ACC112 (cell line): ENCODE data around the gene RNASEH1.
"Not testable (repeated sequence)": the region's sequence is repeated elsewhere in the genome, so short reads cannot be mapped to it uniquely, and the experiment has no call there.

Experiments used
- H2AFZ ChIP-seq: fragments of 200-600 bp; sonication (generic); one replicate; pipeline ENCODE4 v1.6.0; 2017; ENCODE audit warnings: antibody characterized with exemption, low read length; ENCODE audit not compliant: unreplicated experiment
- H3K27ac ChIP-seq: fragments of 200-600 bp; sonication (generic); 2 replicates; pipeline ENCODE4 v1.5.1; 2014; ENCODE audit warnings: low read depth, mild to moderate bottlenecking, antibody characterized with exemption, low read length, moderate library complexity
- H3K27me3 ChIP-seq: fragments of 200-600 bp; sonication (generic); 2 replicates; pipeline ENCODE4 v1.6.1; 2014; ENCODE audit warnings: mild to moderate bottlenecking, antibody characterized with exemption, low read length, moderate library complexity, mixed read lengths; ENCODE audit not compliant: insufficient read depth
- H3K36me3 ChIP-seq: fragments of 200-600 bp; sonication (generic); 2 replicates; pipeline ENCODE4 v1.6.1; 2016; ENCODE audit warnings: mild to moderate bottlenecking, antibody characterized with exemption, low read length, moderate library complexity, mixed read lengths; ENCODE audit not compliant: insufficient read depth
- H3K4me1 ChIP-seq: fragments of 200-600 bp; sonication (generic); one replicate; pipeline ENCODE4 v1.6.1; 2016; ENCODE audit warnings: low read length, mixed read lengths; ENCODE audit not compliant: insufficient read depth, unreplicated experiment, control insufficient read depth
- H3K4me3 ChIP-seq: fragments of 200-600 bp; sonication (generic); 2 replicates; pipeline ENCODE4 v1.5.1; 2014; ENCODE audit warnings: mild to moderate bottlenecking, low read depth, low read length
- H3K79me2 ChIP-seq: fragments of 200-600 bp; sonication (generic); one replicate; pipeline ENCODE4 v1.6.0; 2016; ENCODE audit warnings: low read length; ENCODE audit not compliant: control insufficient read depth, unreplicated experiment, insufficient read depth

RNASEH1 gene

DNA sequence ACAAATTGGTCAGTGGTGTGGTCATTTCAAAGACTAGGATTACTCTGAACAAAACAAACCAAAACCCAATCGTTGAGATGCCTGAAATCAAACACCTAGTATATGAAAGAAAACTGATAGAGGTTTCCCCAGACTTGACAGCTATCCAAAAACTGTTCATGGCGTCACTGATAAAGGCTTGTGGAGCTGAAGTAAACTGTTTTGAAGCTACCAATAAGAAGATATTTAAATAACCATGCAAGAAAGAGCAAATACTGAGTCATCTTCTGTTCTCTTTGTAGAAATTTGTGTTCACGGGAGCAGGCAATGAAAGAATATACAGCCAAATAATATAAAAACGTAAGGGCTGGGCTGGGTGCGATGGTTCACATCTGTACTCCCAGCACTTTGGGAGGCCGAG lies 29.3 kb upstream of the RNASEH1 start:
- Histone ChIP-seq H3K36me3 (0 out of 2 replicates have a peak, but pooled peaks cover 3% of the 10 kb centered on the region), H3K27me3 (no peaks in the 10 kb centered on the region), H2AFZ (no peak overlapping the region), H3K79me2 (no peaks in the 10 kb centered on the region), H3K27ac (no peak overlapping the region), H3K4me1 (peaks cover 26% of the 10 kb centered on the region), H3K4me3 (no peak overlapping the region)

DNA sequence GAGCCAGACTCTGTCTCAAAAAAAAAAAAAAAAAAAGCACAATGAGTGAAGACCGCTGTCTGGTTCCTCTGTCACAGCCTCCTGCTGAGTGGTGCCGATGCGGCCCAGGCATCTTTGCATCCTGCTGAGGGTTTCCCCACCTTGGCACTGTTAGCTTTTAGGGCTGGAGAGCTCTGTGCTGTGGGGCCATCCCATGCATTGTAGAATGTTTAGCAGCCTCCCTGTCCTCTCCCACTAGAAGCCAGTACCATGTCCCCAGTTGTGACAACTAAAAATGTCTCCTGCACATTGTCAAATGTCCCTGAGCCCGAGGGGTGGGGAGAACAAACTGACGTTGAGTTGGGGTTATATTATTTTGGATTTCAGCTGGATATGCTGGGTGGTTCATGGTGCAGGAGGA lies 28.9 kb upstream of the RNASEH1 start:
- no peaks in the 10 kb centered on the region for H3K27me3 ChIP-seq
- H3K27ac ChIP-seq: no peak overlapping the region
- H3K36me3 ChIP-seq: 0 out of 2 replicates have a peak, but pooled peaks cover 3% of the 10 kb centered on the region
- H3K4me1 ChIP-seq: peaks cover 26% of the 10 kb centered on the region
- no peak overlapping the region for H2AFZ ChIP-seq
- no peak overlapping the region for H3K4me3 ChIP-seq
- peaks cover under 1% of the 10 kb centered on the region for H3K79me2 ChIP-seq

DNA sequence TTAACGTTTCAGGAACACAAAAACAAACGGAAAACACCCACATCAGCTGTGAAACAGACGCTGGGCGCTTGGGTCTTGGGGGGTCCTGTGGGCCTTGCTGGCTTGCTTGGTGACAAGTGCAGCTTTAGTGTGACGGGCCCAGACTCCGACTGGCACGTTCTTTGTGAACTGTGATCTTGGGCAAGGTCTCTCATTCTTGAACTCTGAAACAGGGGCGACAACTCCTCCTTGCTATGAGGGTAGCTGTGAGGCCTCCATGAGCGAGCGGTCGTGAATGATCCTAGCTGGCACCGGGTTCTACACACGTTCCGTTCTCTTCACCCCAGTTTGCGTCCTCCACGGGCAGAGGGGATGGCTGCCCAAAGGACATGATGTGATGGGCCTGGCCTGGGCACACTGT lies 28.1 kb upstream of the RNASEH1 start:
- H3K27me3 ChIP-seq: no peaks in the 10 kb centered on the region
- peaks cover 8% of the 10 kb centered on the region for H3K79me2 ChIP-seq
- H3K4me1 ChIP-seq: peaks cover 26% of the 10 kb centered on the region
- peak overlapping the region; percentile 76 for H3K27ac ChIP-seq
- no peak overlapping the region for H3K4me3 ChIP-seq
- peaks cover 8% of the 10 kb centered on the region for H3K36me3 ChIP-seq
- H2AFZ ChIP-seq: no peak overlapping the region

DNA sequence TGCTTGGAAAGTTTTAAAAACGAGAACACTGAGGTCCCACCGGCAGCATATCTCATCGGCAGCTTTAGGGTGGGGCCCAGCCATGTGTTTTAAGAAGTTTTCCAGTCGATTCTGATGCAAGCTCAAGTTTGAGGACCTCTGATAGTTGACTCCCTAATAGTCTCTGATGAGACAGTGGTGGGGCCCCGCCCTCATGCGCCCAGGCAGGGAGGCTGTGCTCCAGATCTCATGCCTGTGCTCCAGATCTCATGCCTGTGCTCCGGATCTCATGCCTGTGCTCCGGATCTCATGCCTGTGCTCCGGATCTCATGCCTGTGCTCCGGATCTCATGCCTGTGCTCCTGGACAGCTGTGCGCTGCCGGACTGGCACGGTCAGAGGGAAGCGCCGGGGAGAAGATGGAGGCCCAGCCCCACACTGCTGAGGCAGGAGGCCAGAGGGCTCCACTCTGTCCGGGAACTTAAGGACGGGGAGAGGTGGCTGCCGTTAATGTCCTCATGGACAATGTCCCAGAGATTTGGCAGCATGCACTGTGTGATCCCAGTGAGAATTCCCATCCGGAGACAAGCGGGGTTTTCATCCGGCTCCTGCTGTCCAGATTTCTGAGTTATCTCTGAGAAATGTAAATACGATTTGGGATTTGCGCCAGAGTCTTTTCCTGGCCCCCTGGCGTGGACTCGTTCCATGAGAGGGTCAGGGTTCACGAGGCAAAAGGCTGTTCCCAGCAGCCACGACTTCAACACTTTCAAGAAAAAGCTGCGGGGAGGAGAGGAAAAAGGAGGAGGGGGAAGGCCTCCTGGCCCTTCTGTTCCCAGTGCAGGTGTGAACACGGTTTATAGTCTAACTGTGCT lies 27.4 kb upstream of the RNASEH1 start:
- Histone ChIP-seq H3K79me2 (peaks cover 10% of the 10 kb centered on the region), H3K4me3 (peak overlapping the region; percentile 55), H2AFZ (peak overlapping the region; percentile 36), H3K4me1 (peaks cover 26% of the 10 kb centered on the region), H3K36me3 (peaks cover 16% of the 10 kb centered on the region), H3K27ac (peak overlapping the region; percentile 76), H3K27me3 (no peaks in the 10 kb centered on the region)

DNA sequence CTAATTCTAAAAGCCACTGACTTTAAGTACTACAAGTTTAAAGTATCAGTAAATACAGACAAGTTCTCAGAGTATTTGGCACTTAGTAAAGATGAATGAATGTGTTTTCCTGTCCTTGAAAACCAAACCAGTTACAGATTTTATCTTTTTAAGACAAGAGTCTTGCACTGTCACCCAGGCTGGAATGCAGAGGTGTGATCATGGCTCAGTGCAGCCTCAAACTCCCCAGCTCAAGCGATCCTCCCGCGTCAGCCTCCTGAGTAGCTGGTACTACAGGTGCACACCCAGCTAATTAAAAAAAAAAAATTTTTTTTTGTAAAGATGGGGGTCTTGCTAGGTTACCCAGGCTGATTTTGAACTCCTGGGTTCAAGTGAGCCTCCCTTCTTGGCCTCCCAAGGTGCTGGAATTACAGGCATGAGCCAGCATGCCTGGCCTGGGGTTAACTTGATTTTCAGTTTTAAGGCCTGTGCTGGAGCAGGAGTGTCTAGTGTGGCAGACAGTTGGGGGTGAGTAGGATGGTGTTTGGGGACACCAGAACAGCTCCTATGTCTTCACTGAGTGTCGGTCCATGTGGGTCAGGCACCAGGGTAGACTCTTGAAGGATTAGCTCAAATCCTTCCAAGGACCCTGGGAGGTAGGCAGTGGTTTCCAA lies 26.6 kb upstream of the RNASEH1 start:
- Histone ChIP-seq H3K4me3 (peak overlapping the region; percentile 55), H3K4me1 (peaks cover 30% of the 10 kb centered on the region), H3K36me3 (peaks cover 23% of the 10 kb centered on the region), H3K79me2 (peaks cover 18% of the 10 kb centered on the region), H3K27ac (peak overlapping the region; percentile 76), H2AFZ (peak overlapping the region; percentile 36), H3K27me3 (no peaks in the 10 kb centered on the region)

DNA sequence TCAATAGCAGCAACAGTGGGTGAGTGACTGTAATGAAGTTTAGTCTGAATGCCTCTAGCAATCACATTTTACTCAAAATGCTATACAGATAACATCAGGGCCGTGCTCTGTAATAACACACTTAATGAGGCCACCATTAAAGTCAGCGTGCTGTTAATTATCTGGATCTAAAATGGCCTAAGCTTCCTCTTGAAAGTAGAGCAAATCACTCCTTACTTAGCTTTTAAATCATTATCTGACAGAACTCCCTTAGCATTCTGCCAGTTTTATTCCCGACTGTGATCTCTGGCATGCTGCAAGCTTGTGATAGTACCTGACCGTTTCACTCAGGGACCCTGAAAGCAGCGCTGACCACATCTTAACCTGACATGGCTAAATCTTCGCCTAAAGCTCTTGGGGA lies 25.9 kb upstream of the RNASEH1 start:
- Histone ChIP-seq H3K36me3 (peaks cover 30% of the 10 kb centered on the region), H3K27me3 (no peaks in the 10 kb centered on the region), H3K27ac (peak overlapping the region; percentile 76; the same call in 1 of the 2 replicates), H3K4me1 (peaks cover 35% of the 10 kb centered on the region), H2AFZ (no peak overlapping the region), H3K79me2 (peaks cover 24% of the 10 kb centered on the region), H3K4me3 (no peak overlapping the region)

DNA sequence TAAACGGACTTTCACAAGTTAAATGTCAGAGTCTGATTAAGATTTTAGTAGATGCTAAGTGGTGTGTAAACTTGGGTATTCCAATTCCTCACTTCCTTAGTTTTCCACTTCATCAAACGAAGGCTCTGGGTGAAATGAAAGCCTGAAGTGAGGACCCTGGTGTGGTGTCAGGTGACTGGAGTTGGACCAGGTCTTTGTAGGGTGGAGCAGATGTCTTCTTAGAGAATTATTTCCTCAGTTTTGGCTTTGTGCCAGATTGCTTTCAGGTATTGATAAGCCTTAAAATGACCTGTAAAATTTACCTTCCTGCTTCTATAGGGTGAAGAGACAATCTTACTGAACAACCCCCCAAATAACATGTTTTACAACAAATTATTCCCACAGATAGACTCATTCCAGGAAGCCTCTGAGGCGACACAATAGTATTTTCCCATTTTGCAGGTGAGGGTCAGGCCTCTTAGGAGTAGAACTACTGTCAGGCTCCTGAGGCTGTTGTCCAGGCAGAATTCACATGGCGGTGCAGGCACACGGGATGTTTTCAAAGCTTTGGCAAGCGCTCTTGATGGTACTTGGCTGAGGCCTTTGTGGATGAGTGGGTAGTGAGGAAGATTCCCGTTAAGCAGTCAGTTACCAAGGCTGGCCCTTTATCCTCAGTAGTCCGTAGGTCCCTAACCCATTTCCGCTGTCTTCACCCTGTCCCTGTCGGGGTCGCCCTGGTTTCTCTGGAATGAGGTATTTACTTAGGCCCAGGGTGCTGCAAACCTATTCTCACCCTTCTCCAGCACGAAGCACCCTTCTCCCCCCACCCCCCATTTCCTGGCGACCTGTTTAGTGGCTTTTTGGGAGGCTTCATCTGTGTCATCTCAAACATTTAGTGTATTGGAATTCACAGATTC lies 23.5 kb upstream of the RNASEH1 start:
- Histone ChIP-seq H3K4me3 (no peak overlapping the region), H2AFZ (no peak overlapping the region), H3K36me3 (peaks cover 53% of the 10 kb centered on the region), H3K27me3 (no peaks in the 10 kb centered on the region), H3K4me1 (peaks cover 59% of the 10 kb centered on the region), H3K27ac (no peak overlapping the region), H3K79me2 (peaks cover 49% of the 10 kb centered on the region)

DNA sequence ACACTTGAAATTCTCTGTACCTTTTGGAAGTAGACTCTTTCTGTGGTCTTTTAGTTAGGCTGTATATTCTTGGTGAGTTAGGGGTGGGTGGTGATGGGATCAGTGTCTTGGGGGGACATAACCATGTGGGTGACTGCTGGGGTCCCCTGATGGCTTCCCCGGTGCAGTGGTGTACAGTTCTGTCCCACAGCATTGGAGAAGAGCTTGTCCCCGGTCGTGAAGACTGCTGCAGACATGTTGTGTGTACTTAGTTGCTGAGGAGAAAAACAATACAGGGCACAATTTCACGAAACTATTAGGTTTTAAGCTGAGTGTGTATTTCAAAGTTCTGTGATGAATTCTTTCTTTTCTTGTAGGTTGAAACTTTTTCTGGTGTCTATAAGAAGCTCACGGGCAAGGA lies 22.3 kb upstream of the RNASEH1 start:
- Histone ChIP-seq H2AFZ (no peak overlapping the region), H3K27me3 (no peaks in the 10 kb centered on the region), H3K27ac (no peak overlapping the region), H3K4me3 (no peak overlapping the region), H3K36me3 (peaks cover 62% of the 10 kb centered on the region), H3K79me2 (peaks cover 61% of the 10 kb centered on the region), H3K4me1 (peaks cover 52% of the 10 kb centered on the region)

DNA sequence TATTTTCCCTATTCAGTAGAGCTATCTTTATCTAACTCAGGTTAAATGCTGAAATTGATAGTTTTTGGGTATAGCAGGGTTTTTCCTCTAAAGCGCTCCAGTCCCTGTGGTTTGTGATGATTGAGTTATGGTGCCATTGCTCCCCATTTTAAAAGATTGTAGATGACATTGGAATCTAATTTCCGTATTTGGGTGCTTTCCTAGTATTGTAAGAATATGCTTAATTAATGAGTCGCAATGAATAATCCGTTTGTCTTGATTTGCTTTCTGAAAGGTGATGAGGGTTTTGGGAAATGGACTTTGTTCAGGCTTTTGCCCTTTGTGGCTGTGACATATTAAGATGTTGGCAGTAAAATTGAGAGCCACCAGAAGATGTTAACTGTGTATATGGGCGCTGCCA lies 20.9 kb upstream of the RNASEH1 start:
- Histone ChIP-seq H3K36me3 (peaks cover 62% of the 10 kb centered on the region), H3K27ac (peak overlapping the region; percentile 59), H3K4me3 (peak overlapping the region; percentile 98), H2AFZ (no peak overlapping the region), H3K27me3 (no peaks in the 10 kb centered on the region), H3K79me2 (peaks cover 65% of the 10 kb centered on the region), H3K4me1 (peaks cover 37% of the 10 kb centered on the region)

DNA sequence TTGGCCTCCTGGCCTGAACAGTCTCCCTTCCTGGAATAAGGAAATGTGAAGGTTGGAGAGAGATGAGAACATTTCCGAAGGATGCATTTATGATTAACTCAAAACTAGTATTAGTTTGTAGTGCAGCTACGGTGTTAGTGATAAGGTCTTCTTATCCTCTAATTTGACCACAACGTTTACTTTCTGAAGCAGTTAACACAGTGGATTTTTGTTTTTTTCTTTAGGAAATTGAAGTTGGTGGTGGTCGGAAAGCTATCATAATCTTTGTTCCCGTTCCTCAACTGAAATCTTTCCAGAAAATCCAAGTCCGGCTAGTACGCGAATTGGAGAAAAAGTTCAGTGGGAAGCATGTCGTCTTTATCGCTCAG lies 18.1 kb upstream of the RNASEH1 start:
- H3K27ac ChIP-seq: peak overlapping the region; percentile 73; the same call in 1 of the 2 replicates
- peaks cover 54% of the 10 kb centered on the region for H3K36me3 ChIP-seq
- not testable (repeated sequence) for H3K27me3 ChIP-seq, H2AFZ ChIP-seq
- peaks cover 57% of the 10 kb centered on the region for H3K79me2 ChIP-seq
- peaks cover 36% of the 10 kb centered on the region for H3K4me1 ChIP-seq
- H3K4me3 ChIP-seq: peak overlapping the region; percentile 98
